PFSK-1 (cell line): ENCODE data around the gene PGA4. TPM values are rescaled to one million over a fixed set of nuclear protein-coding genes. Genes with fewer than 3 reads are reported as not detected.
"Not testable (repeated sequence)": the region's sequence is repeated elsewhere in the genome, so short reads cannot be mapped to it uniquely, and the experiment has no call there.

Experiments
- FOXP2 ChIP-seq: optimal IDR thresholded peaks from 2 replicates; pipeline ENCODE3; 2011; ENCODE audit warnings: borderline replicate concordance, control low read depth, inconsistent platforms; ENCODE audit not compliant: insufficient read depth; ENCODE audit errors: extremely low read length, extremely low read depth
- POLR2AphosphoS5 ChIP-seq: IDR thresholded peaks from 2 replicates; pipeline ENCODE4 v1.6.1; 2012; ENCODE audit warnings: low read depth, mild to moderate bottlenecking, control low read depth, low read length, moderate library complexity
- REST ChIP-seq, 2 experiments: IDR thresholded peaks; 2 replicates each; pipeline versions ENCODE4 v1.6.1 to v1.8.0; 2011 to 2012; ENCODE audit warnings: low read depth in 2 of 2, low read length in 2 of 2, control low read depth in 1 of 2, inconsistent platforms in 1 of 2, mild to moderate bottlenecking in 1 of 2, moderate library complexity in 1 of 2; ENCODE audit not compliant: insufficient read depth in 1 of 2
- SIN3A ChIP-seq: IDR thresholded peaks from 2 replicates; pipeline ENCODE4 v1.6.1; 2012; ENCODE audit warnings: mild to moderate bottlenecking, low read length, moderate library complexity, borderline replicate concordance; ENCODE audit not compliant: insufficient read depth
- TAF1 ChIP-seq: IDR thresholded peaks from 2 replicates; pipeline ENCODE4 v1.6.1; 2012; ENCODE audit warnings: low read length, control low read depth, borderline replicate concordance; ENCODE audit not compliant: insufficient read depth
- polyA plus RNA-seq: library from polyadenylated mRNA; unstranded; fragments of >200 nt; gene quantifications from one replicate; pipeline ENCODE4 v1.2.1, GENCODE V29; 2012; ENCODE audit warnings: low read depth, missing spikeins; ENCODE audit not compliant: insufficient read length

The PGA4 gene
- not detected for polyA plus RNA-seq

GRCh38 chr11:61222047-61222446 is at the start of gene PGA4:
Gene PGA4 (plus strand): TSS chr11:61222347. CDS start chr11:61222401, 54 bp downstream.
- not testable (repeated sequence) for TF ChIP-seq REST (IDR thresholded peaks at IDR 0.05; ENCODE audit: insufficient read depth in 1 of 2, low read depth in 2 of 2, low read length in 2 of 2); FOXP2; SIN3A

DNA sequence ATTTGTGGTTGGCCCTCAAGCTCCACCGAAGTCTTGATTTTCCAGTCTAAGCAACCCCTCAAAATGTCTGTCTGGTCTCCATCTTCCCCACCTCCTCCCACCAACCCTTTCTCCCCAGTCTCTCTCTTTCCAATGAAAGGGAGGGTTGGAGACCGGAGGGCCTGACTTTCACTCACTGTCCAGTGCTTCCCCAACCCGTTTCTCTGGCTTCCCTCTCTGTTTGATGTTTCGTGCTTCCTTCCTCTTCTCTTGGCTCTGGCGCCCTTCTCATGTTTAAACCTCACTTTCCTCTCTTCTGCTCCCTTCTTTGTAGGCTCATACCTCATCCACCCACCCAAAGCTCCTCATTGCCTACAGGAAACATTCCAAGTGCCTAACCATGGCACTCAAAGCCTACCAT is 49.8 kb upstream of the PGA4 start:
- no peak for TF ChIP-seq REST (IDR thresholded peaks at IDR 0.05; ENCODE audit: insufficient read depth in 1 of 2, low read depth in 2 of 2, low read length in 2 of 2)
- no peak for TF ChIP-seq POLR2AphosphoS5
- no peak for TF ChIP-seq TAF1
- no peak for TF ChIP-seq FOXP2
- TF ChIP-seq SIN3A, result no peak

DNA sequence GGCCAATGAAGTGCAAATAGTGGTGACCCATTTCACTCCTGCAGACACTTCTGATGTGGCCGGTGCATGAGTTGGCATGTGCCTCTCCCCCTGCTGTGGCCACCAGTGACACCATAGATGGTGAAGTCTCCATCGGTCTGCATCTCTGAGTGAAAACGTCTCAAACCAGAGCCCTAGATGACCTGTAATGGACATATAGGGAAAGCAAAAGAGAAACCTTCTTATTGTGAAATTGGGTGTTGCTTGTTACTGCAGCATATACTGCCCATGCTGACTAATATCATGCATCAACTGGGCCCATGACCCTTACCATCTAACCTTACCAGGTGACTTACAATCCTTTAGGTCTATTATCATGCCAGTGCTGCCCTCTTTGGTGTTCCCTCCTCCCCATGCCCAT is 49.3 kb upstream of the PGA4 start:
- TF ChIP-seq FOXP2 (no peak), REST (IDR thresholded peaks at IDR 0.05; ENCODE audit: insufficient read depth in 1 of 2, low read depth in 2 of 2, low read length in 2 of 2) (no peak), TAF1 (no peak), SIN3A (no peak), POLR2AphosphoS5 (no peak)

DNA sequence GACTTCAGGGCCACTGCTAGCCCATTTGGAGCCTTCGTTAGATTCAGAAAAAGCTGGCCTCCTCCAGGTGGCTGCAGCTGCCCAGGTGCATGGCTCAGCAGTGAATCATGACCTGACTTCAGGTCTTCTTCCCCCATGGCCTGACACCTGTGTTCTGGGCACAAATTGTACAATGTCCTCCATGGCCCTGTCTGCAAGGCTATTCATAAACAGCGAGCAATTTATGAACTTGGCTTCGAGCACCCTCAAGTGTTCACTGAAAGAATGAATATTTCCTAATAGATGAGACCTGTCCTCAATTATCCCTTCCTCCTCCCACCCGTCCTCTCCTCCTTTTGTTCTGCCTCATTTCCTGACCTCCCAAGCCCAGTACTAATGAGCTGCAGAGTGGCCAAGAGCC is 48.7 kb upstream of the PGA4 start:
- TF ChIP-seq TAF1 (no peak), REST (IDR thresholded peaks at IDR 0.05; ENCODE audit: insufficient read depth in 1 of 2, low read depth in 2 of 2, low read length in 2 of 2) (no peak), FOXP2 (no peak), POLR2AphosphoS5 (no peak), SIN3A (no peak)

GRCh38 chr11:61174273-61174672 is 47.9 kb upstream of the PGA4 start:
- no peak for TF ChIP-seq FOXP2
- TF ChIP-seq TAF1, result no peak
- no peak for TF ChIP-seq POLR2AphosphoS5
- no peak for TF ChIP-seq SIN3A
- no peak for TF ChIP-seq REST (IDR thresholded peaks at IDR 0.05; ENCODE audit: insufficient read depth in 1 of 2, low read depth in 2 of 2, low read length in 2 of 2)
